Activated CD8-positive, alpha-beta T cell treated with anti-CD3 and anti-CD28 coated beads for 36 hours (primary cell): ENCODE measurements around the gene CLVS2. TPM values are rescaled to one million over a fixed set of nuclear protein-coding genes. Genes with fewer than 3 reads are reported as not detected.

Experiments used
- ATAC-seq: fragments of 200-7000 bp; cut with Tn5 transposase; one replicate; pipeline ENCODE4 v1.10.0; 2021; ENCODE audit warnings: mild to moderate bottlenecking, moderate library complexity
- CTCF ChIA-PET: fragments of 350-600 bp; sonication (Branson Sonifier 250); formaldehyde crosslinking; loops from one replicate; lab custom pipeline; 2021; ENCODE audit warnings: antibody characterized with exemption; lab: Charles Lee
- POLR2A ChIA-PET: fragments of 350-600 bp; sonication (Branson Sonifier 250); formaldehyde crosslinking; loops from one replicate; lab custom pipeline; 2021; ENCODE audit warnings: antibody characterized with exemption; lab: Charles Lee
- DNase-seq: peaks from one replicate; pipeline ENCODE4 v3.0.0-alpha.2; 2020
- H3K27ac Mint-ChIP-seq: one replicate; pipeline ENCODE4 v1.8.0; 2021; ENCODE audit warnings: mild to moderate bottlenecking, mixed read lengths
- H3K27me3 Mint-ChIP-seq: one replicate; pipeline ENCODE4 v1.8.0; 2021; ENCODE audit warnings: mixed read lengths
- H3K36me3 Mint-ChIP-seq: one replicate; pipeline ENCODE4 v1.8.0; 2021; ENCODE audit warnings: low read depth, mixed read lengths
- H3K4me1 Mint-ChIP-seq: one replicate; pipeline ENCODE4 v1.8.0; 2021; ENCODE audit warnings: low read depth, mixed read lengths
- H3K4me3 Mint-ChIP-seq: one replicate; pipeline ENCODE4 v1.8.0; 2021; ENCODE audit warnings: mild to moderate bottlenecking, moderate library complexity, mixed read lengths
- H3K9me3 Mint-ChIP-seq: one replicate; pipeline ENCODE4 v1.8.0; 2021; ENCODE audit warnings: mixed read lengths
- intact Hi-C: fragments of 100-400 bp; cut with micrococcal nuclease; formaldehyde crosslinking; loops from one replicate; pipeline ENCODE4 v1.10.0; 2022
- total RNA-seq, 2 experiments: library from RNA; stranded (reverse); gene quantifications; one replicate each; pipeline ENCODE4 v1.2.3, GENCODE V29; 2021
- TF ChIP-seq, protein P1 (sequence below): fragments of 200-600 bp; IDR thresholded peaks from one replicate; pipeline ENCODE4 v1.8.0; 2022; ENCODE audit warnings: antibody characterized with exemption, mild to moderate bottlenecking

The CLVS2 gene
- total RNA-seq, 2 experiments from 2014 or later, result not detected

- no peak for ATAC-seq
- Mint-ChIP-seq H3K27me3 (no peaks in the 10 kb centered on the region), H3K4me1 (no peaks in the 10 kb centered on the region), H3K36me3 (no peaks in the 10 kb centered on the region), H3K9me3 (no peaks in the 10 kb centered on the region), H3K27ac (no peak overlapping the region), H3K4me3 (no peak overlapping the region)
- CTCF ChIA-PET, result no interaction called here
- POLR2A ChIA-PET, result no interaction called here
- intact Hi-C loops, result no loop called here
- no peak for DNase-seq
- TF ChIP-seq, protein P1, sequence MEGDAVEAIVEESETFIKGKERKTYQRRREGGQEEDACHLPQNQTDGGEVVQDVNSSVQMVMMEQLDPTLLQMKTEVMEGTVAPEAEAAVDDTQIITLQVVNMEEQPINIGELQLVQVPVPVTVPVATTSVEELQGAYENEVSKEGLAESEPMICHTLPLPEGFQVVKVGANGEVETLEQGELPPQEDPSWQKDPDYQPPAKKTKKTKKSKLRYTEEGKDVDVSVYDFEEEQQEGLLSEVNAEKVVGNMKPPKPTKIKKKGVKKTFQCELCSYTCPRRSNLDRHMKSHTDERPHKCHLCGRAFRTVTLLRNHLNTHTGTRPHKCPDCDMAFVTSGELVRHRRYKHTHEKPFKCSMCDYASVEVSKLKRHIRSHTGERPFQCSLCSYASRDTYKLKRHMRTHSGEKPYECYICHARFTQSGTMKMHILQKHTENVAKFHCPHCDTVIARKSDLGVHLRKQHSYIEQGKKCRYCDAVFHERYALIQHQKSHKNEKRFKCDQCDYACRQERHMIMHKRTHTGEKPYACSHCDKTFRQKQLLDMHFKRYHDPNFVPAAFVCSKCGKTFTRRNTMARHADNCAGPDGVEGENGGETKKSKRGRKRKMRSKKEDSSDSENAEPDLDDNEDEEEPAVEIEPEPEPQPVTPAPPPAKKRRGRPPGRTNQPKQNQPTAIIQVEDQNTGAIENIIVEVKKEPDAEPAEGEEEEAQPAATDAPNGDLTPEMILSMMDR, result no peak
Measured at GRCh38 chr6:123116370-123116769, 120.3 kb downstream of the CLVS2 start.

GRCh38 chr6:123117145-123117908 is 121.3 kb downstream of the CLVS2 start:
- ATAC-seq (no peak), DNase-seq (no peak)
- ChIA-PET CTCF (no interaction called here), POLR2A (no interaction called here)
- Mint-ChIP-seq H3K4me1 (no peaks in the 10 kb centered on the region), H3K27ac (no peak overlapping the region), H3K9me3 (no peaks in the 10 kb centered on the region), H3K27me3 (no peaks in the 10 kb centered on the region), H3K36me3 (no peaks in the 10 kb centered on the region), H3K4me3 (no peak overlapping the region)
- TF ChIP-seq, protein P1, result no peak
- intact Hi-C loops, result no loop called here

DNA sequence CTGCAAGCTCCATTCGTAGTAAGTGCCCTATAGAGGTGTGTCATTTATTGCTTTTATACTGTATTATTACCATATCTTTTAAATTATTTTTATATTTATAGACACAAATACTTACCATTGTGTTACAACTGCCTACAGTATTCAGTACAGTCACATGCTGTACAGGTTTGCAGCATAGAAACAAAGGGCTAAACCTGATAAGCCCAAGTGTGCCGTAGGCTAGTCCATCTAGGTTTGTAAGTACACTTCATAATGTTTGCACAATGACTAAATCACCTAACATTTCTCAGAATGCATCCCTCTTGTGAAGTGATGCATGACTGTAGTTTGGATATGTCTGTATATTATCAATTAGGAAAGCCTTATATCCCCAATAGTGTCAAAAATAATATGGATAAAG is 122.8 kb downstream of the CLVS2 start:
- POLR2A ChIA-PET, result no interaction called here
- no peaks in the 10 kb centered on the region for H3K36me3 Mint-ChIP-seq
- no peak overlapping the region for H3K4me3 Mint-ChIP-seq
- no peaks in the 10 kb centered on the region for H3K4me1 Mint-ChIP-seq
- ATAC-seq (no peak), DNase-seq (no peak)
- intact Hi-C loops, result no loop called here
- no peaks in the 10 kb centered on the region for H3K9me3 Mint-ChIP-seq
- no peaks in the 10 kb centered on the region for H3K27me3 Mint-ChIP-seq
- CTCF ChIA-PET, result no interaction called here
- TF ChIP-seq, protein P1, result no peak
- H3K27ac Mint-ChIP-seq, result no peak overlapping the region

Other genes starting within 250 kb of the CLVS2 start
- not detected for gene FABP7, start 216.5 kb upstream of the CLVS2 start, total RNA-seq
- under 1 TPM in 1 of 2 experiments, not detected in 1; 0.14 TPM for gene SMPDL3A, start 207.0 kb upstream of the CLVS2 start, total RNA-seq